ENCODE data around the gene TRANK1.

TRANK1 gene

GRCh38 chr3:36795622-36796021 is 149.2 kb downstream of the TRANK1 start:
- DNase-seq: no peak

GRCh38 chr3:36792342-36792741 is 152.5 kb downstream of the TRANK1 start:
- DNase-seq: peak; percentile 25

GRCh38 chr3:36790765-36791164 is 154.1 kb downstream of the TRANK1 start:
- DNase-seq: no peak

GRCh38 chr3:36786921-36787890 is 157.6 kb downstream of the TRANK1 start:
- DNase-seq: no peak

- DNase-seq: no peak
Measured at GRCh38 chr3:36784138-36784635, 160.7 kb downstream of the TRANK1 start.

- DNase-seq: no peak
Measured at GRCh38 chr3:36777424-36778218, 167.2 kb downstream of the TRANK1 start.
